CD4-positive, alpha-beta memory T cell (primary cell): ENCODE measurements around the gene ZHX3. TPM values are rescaled to one million over a fixed set of nuclear protein-coding genes. Genes with fewer than 3 reads are reported as not detected.

Experiments used
- CTCF ChIA-PET: fragments of 350-600 bp; sonication (Branson Sonifier 250); formaldehyde crosslinking; loops from one replicate; lab custom pipeline; 2021; ENCODE audit warnings: inconsistent platforms; ENCODE audit not compliant: partially characterized antibody; lab: Charles Lee
- POLR2A ChIA-PET: fragments of 350-600 bp; sonication (Branson Sonifier 250); formaldehyde crosslinking; loops from one replicate; lab custom pipeline; 2021; ENCODE audit not compliant: partially characterized antibody; lab: Charles Lee
- DNase-seq, 5 donors: peaks; one replicate each; pipeline versions ENCODE4 v3.0.0 to v3.0.0-alpha.2; 2020 to 2022; ENCODE audit warnings: mixed read lengths in 1 of 5
- H3K27ac ChIP-seq: one replicate; pipeline ENCODE4 v1.7.0; 2013; ENCODE audit warnings: low read depth, low read length
- H3K27me3 ChIP-seq: 2 replicates; pipeline ENCODE4 v1.7.0; 2013; ENCODE audit warnings: mild to moderate bottlenecking, low read length, moderate library complexity; ENCODE audit not compliant: insufficient read depth
- H3K36me3 ChIP-seq: 2 replicates; pipeline ENCODE4 v1.7.0; 2013; ENCODE audit warnings: mild to moderate bottlenecking, low read length, moderate library complexity; ENCODE audit not compliant: insufficient read depth
- H3K4me1 ChIP-seq: 2 replicates; pipeline ENCODE4 v1.7.0; 2013; ENCODE audit warnings: mild to moderate bottlenecking, low read length, moderate library complexity; ENCODE audit not compliant: insufficient read depth
- H3K4me3 ChIP-seq, 2 donors: one replicate each; pipeline ENCODE4 v1.7.0; 2013; ENCODE audit warnings: low read length in 2 of 2, mild to moderate bottlenecking in 1 of 2
- H3K9me3 ChIP-seq, 2 donors: one replicate each; pipeline ENCODE4 v1.7.0; 2013; ENCODE audit warnings: low read length in 2 of 2, control low read depth in 1 of 2; ENCODE audit not compliant: control insufficient read depth in 1 of 2
- H3K27ac Mint-ChIP-seq, 7 donors: one replicate each; pipeline ENCODE4 v1.8.0; 2020 to 2021; ENCODE audit warnings: mixed read lengths in 7 of 7, mild to moderate bottlenecking in 6 of 7, inconsistent platforms in 3 of 7, moderate library complexity in 3 of 7
- H3K27me3 Mint-ChIP-seq, 2 donors: one replicate each; pipeline ENCODE4 v1.8.0; 2020 to 2021; ENCODE audit warnings: mixed read lengths in 2 of 2
- H3K36me3 Mint-ChIP-seq, 2 donors: one replicate each; pipeline ENCODE4 v1.8.0; 2020 to 2021; ENCODE audit warnings: mixed read lengths in 2 of 2, inconsistent platforms in 1 of 2, mild to moderate bottlenecking in 1 of 2
- H3K4me1 Mint-ChIP-seq, 4 donors: one replicate each; pipeline ENCODE4 v1.8.0; 2020 to 2021; ENCODE audit warnings: mixed read lengths in 4 of 4, mild to moderate bottlenecking in 1 of 4
- H3K4me3 Mint-ChIP-seq, 8 donors: one replicate each; pipeline ENCODE4 v1.8.0; 2020 to 2021; ENCODE audit warnings: mixed read lengths in 8 of 8, mild to moderate bottlenecking in 7 of 8, moderate library complexity in 6 of 8, inconsistent platforms in 3 of 8
- H3K9me3 Mint-ChIP-seq, 8 donors: one replicate each; pipeline ENCODE4 v1.8.0; 2020 to 2021; ENCODE audit warnings: mixed read lengths in 8 of 8, mild to moderate bottlenecking in 5 of 8, inconsistent platforms in 3 of 8, moderate library complexity in 1 of 8
- intact Hi-C: fragments of 100-400 bp; cut with micrococcal nuclease; formaldehyde crosslinking; loops from one replicate; pipeline ENCODE4 v1.15.1; 2023
- polyA plus RNA-seq, 2 donors: library from polyadenylated mRNA; unstranded; fragments of 300-500 nt; fragmentation: Illumina TruSeq; gene quantifications; one replicate each; pipeline ENCODE4 v1.2.3, GENCODE V29; 2021
- total RNA-seq, 2 experiments: library from RNA; stranded (reverse); gene quantifications; one replicate each; pipeline ENCODE4 v1.2.3, GENCODE V29; 2021

The ZHX3 gene
- total and polyA plus RNA-seq, 4 experiments from 2014 or later: 2.4 to 6.3 (median 5.5) TPM

GRCh38 chr20:41232973-41233926, 84.3 kb downstream of the ZHX3 start:
- Histone ChIP-seq H3K9me3 (no peaks in the 10 kb centered on the region), H3K36me3 (no peaks in the 10 kb centered on the region), H3K4me3 (no peak overlapping the region), H3K4me1 (peaks cover 7% of the 10 kb centered on the region), H3K27me3 (no peaks in the 10 kb centered on the region), H3K27ac (no peak overlapping the region)
- ChIA-PET CTCF (interaction anchor here (0.9 to 7.0 kb wide), 29 partner anchors 9 to 280 kb away, joined by 3 to 201 read pairs (median 5); partner anchors contain the start of genes LPIN3 and PLCG1), POLR2A (interaction anchor here (1.1 to 2.6 kb wide), 4 partner anchors 92 to 242 kb away, joined by 3 to 22 read pairs (median 8); partner anchors contain the start of gene PLCG1)
- H3K27me3 Mint-ChIP-seq: no peaks in the 10 kb centered on the region
- DNase-seq: no peak
- H3K4me3 Mint-ChIP-seq: peak overlapping the region in 1 of 8 donors; percentile 70
- no peaks in the 10 kb centered on the region for H3K9me3 Mint-ChIP-seq
- no peaks in the 10 kb centered on the region for H3K36me3 Mint-ChIP-seq
- peak overlapping the region in 2 of 7 donors; percentile 35 to 54 for H3K27ac Mint-ChIP-seq
- peaks cover 8 to 24% (median 14%) of the 10 kb centered on the region in 4 donors for H3K4me1 Mint-ChIP-seq
- intact Hi-C loops: loop anchor here (1.0 kb wide), 7 partner anchors 60 to 265 kb away; partner anchors contain the start of genes LPIN3, TOP1 and ZHX3

GRCh38 chr20:41231136-41231535, 86.4 kb downstream of the ZHX3 start:
- peaks cover 7% of the 10 kb centered on the region for H3K4me1 ChIP-seq
- no peak overlapping the region for H3K4me3 ChIP-seq
- H3K27me3 Mint-ChIP-seq: no peaks in the 10 kb centered on the region
- ChIA-PET POLR2A (interaction anchor here (1.9 to 2.6 kb wide), 2 partner anchors 93 to 95 kb away, joined by 13 to 22 read pairs; partner anchors contain the start of gene PLCG1), CTCF (interaction anchor here (0.8 to 7.0 kb wide), 15 partner anchors 11 to 268 kb away, joined by 3 to 201 read pairs (median 7); partner anchors contain the start of gene PLCG1)
- H3K27ac Mint-ChIP-seq: peak overlapping the region in 1 of 7 donors; percentile 9
- no peaks in the 10 kb centered on the region for H3K36me3 Mint-ChIP-seq
- H3K4me1 Mint-ChIP-seq: peaks cover 8 to 24% (median 14%) of the 10 kb centered on the region in 4 donors
- no peaks in the 10 kb centered on the region for H3K36me3 ChIP-seq
- H3K4me3 Mint-ChIP-seq: no peak overlapping the region
- H3K9me3 ChIP-seq: no peaks in the 10 kb centered on the region
- intact Hi-C loops: no loop called here
- no peaks in the 10 kb centered on the region for H3K9me3 Mint-ChIP-seq
- DNase-seq: no peak
- H3K27ac ChIP-seq: no peak overlapping the region
- H3K27me3 ChIP-seq: no peaks in the 10 kb centered on the region

- H3K36me3 ChIP-seq: no peaks in the 10 kb centered on the region
- no peak overlapping the region for H3K4me3 ChIP-seq
- POLR2A ChIA-PET: no interaction called here
- Mint-ChIP-seq H3K36me3 (no peaks in the 10 kb centered on the region), H3K27ac (no peak overlapping the region), H3K27me3 (no peaks in the 10 kb centered on the region), H3K4me3 (no peak overlapping the region), H3K4me1 (peaks cover 8 to 24% (median 14%) of the 10 kb centered on the region in 4 donors), H3K9me3 (no peaks in the 10 kb centered on the region)
- H3K4me1 ChIP-seq: peaks cover 7% of the 10 kb centered on the region
- no peaks in the 10 kb centered on the region for H3K9me3 ChIP-seq
- intact Hi-C loops: no loop called here
- DNase-seq: no peak
- no peaks in the 10 kb centered on the region for H3K27me3 ChIP-seq
- H3K27ac ChIP-seq: no peak overlapping the region
- CTCF ChIA-PET: interaction anchor here (7.0 kb wide), 1 partner anchor 96 kb away, joined by 201 read pairs; no protein-coding TSS in a partner anchor
These were observed 87.4 kb downstream of the ZHX3 start for GRCh38 chr20:41230136-41230535.

DNA sequence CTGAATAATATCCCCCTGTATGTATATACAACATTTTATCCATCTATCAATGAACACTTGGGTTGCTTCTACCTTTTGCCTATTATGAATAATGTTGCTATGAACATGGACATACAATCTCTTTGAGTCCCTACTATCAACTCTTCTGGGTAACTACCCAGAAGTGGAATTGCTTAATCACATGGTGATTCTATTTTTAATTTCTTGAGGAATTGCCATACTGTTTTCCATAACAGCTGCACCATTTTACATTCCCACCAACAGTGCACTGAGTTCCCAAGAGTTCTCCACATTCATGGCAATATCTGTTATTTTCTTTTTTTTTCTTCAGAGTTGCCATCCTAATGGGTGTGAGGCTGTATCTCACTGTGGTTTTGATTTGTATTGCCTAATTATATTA, 88.3 kb downstream of the ZHX3 start:
- H3K36me3 Mint-ChIP-seq: no peaks in the 10 kb centered on the region
- POLR2A ChIA-PET: no interaction called here
- intact Hi-C loops: no loop called here
- no peak overlapping the region for H3K4me3 Mint-ChIP-seq
- H3K4me1 ChIP-seq: peaks cover 7% of the 10 kb centered on the region
- no peaks in the 10 kb centered on the region for H3K9me3 Mint-ChIP-seq
- no peak overlapping the region for H3K4me3 ChIP-seq
- no peaks in the 10 kb centered on the region for H3K27me3 ChIP-seq
- no peak overlapping the region for H3K27ac ChIP-seq
- CTCF ChIA-PET: interaction anchor here (7.0 kb wide), 1 partner anchor 95 kb away, joined by 201 read pairs; no protein-coding TSS in a partner anchor
- no peaks in the 10 kb centered on the region for H3K9me3 ChIP-seq
- H3K27me3 Mint-ChIP-seq: no peaks in the 10 kb centered on the region
- no peak overlapping the region for H3K27ac Mint-ChIP-seq
- DNase-seq: no peak
- no peaks in the 10 kb centered on the region for H3K36me3 ChIP-seq
- H3K4me1 Mint-ChIP-seq: peaks cover 8 to 24% (median 14%) of the 10 kb centered on the region in 4 donors

DNA sequence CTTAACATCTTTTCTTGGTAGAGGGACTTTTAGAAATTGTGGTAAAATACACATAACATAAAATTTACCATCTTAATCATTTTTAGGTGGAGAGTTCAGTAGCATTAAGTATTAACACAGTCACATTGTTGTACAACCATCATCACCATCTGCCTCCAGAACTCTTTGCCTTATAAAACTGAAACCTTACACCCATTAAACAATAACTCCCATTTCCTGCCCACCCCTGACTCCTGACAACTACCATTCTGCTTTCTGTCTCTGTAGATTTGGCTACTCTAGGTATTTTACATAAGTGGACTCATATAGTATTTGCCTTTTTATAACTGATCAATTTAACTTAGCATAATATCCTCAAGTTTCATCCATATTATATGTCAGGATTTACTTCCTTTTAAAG, 88.7 kb downstream of the ZHX3 start:
- DNase-seq: no peak
- H3K4me1 ChIP-seq: peaks cover 7% of the 10 kb centered on the region
- no peak overlapping the region for H3K4me3 ChIP-seq
- H3K27me3 ChIP-seq: no peaks in the 10 kb centered on the region
- CTCF ChIA-PET: no interaction called here
- H3K9me3 Mint-ChIP-seq: no peaks in the 10 kb centered on the region
- no peak overlapping the region for H3K27ac ChIP-seq
- H3K36me3 Mint-ChIP-seq: no peaks in the 10 kb centered on the region
- H3K27ac Mint-ChIP-seq: no peak overlapping the region
- no peaks in the 10 kb centered on the region for H3K36me3 ChIP-seq
- no peaks in the 10 kb centered on the region for H3K9me3 ChIP-seq
- H3K4me3 Mint-ChIP-seq: no peak overlapping the region
- POLR2A ChIA-PET: no interaction called here
- intact Hi-C loops: no loop called here
- peaks cover 8 to 24% (median 14%) of the 10 kb centered on the region in 4 donors for H3K4me1 Mint-ChIP-seq
- H3K27me3 Mint-ChIP-seq: no peaks in the 10 kb centered on the region

DNA sequence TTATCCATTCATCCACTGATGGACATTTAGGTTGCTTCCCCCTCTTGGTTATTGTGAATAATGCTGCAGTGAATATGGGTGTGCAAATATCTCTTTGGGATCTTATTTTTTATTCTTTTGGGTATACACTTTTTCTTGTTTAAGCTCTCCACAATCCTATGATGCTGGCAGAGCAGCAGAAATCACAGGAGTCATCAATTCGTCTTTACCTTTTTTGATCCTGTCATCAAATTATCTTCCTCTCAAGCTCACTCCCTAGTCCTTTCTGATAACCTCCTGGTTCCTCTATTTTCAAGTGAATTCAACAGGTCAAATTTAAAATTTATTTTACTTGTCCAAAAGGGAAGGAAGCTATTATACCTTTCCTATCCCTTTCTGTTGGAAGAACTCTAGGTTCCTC, 91.1 kb downstream of the ZHX3 start:
- Mint-ChIP-seq H3K4me1 (peaks cover 2 to 6% (median 3%) of the 10 kb centered on the region in 4 donors), H3K27ac (no peak overlapping the region), H3K4me3 (no peak overlapping the region), H3K9me3 (no peaks in the 10 kb centered on the region), H3K27me3 (no peaks in the 10 kb centered on the region), H3K36me3 (no peaks in the 10 kb centered on the region)
- CTCF ChIA-PET: interaction anchor here (1.1 to 5.1 kb wide), 2 partner anchors 54 to 92 kb away, joined by 3 to 42 read pairs; no protein-coding TSS in a partner anchor
- DNase-seq: no peak
- intact Hi-C loops: no loop called here
- Histone ChIP-seq H3K4me1 (no peaks in the 10 kb centered on the region), H3K4me3 (no peak overlapping the region), H3K9me3 (no peaks in the 10 kb centered on the region), H3K36me3 (no peaks in the 10 kb centered on the region), H3K27me3 (no peaks in the 10 kb centered on the region), H3K27ac (no peak overlapping the region)
- POLR2A ChIA-PET: interaction anchor here (1.1 kb wide), 1 partner anchor 69 kb away, joined by 3 read pairs; no protein-coding TSS in a partner anchor

GRCh38 chr20:41225091-41225490, 92.4 kb downstream of the ZHX3 start:
- peaks cover 0 to 2% (median 0%) of the 10 kb centered on the region in 4 donors for H3K4me1 Mint-ChIP-seq
- H3K36me3 Mint-ChIP-seq: no peaks in the 10 kb centered on the region

More at GRCh38 chr20:41225091-41225490, 92.4 kb downstream of the ZHX3 start:
- H3K27me3 ChIP-seq: no peaks in the 10 kb centered on the region
- H3K4me3 ChIP-seq: no peak overlapping the region
- H3K27ac ChIP-seq: no peak overlapping the region
- intact Hi-C loops: no loop called here
- POLR2A ChIA-PET: interaction anchor here (1.1 to 1.6 kb wide), 2 partner anchors 67 to 87 kb away, joined by 3 read pairs; partner anchors contain the start of gene PLCG1
- H3K36me3 ChIP-seq: no peaks in the 10 kb centered on the region
- no peaks in the 10 kb centered on the region for H3K9me3 Mint-ChIP-seq
- H3K27me3 Mint-ChIP-seq: no peaks in the 10 kb centered on the region
- no peak overlapping the region for H3K4me3 Mint-ChIP-seq
- H3K4me1 ChIP-seq: no peaks in the 10 kb centered on the region
- H3K9me3 ChIP-seq: no peaks in the 10 kb centered on the region
- CTCF ChIA-PET: interaction anchor here (1.0 to 5.1 kb wide), 6 partner anchors 8 to 256 kb away, joined by 3 to 42 read pairs (median 6); no protein-coding TSS in a partner anchor
- DNase-seq: no peak
- no peak overlapping the region for H3K27ac Mint-ChIP-seq
